ENCODE measurements around the gene HDAC4.
"Not testable (repeated sequence)": the region's sequence is repeated elsewhere in the genome, so short reads cannot be mapped to it uniquely, and the experiment has no call there.

HDAC4 gene

DNA sequence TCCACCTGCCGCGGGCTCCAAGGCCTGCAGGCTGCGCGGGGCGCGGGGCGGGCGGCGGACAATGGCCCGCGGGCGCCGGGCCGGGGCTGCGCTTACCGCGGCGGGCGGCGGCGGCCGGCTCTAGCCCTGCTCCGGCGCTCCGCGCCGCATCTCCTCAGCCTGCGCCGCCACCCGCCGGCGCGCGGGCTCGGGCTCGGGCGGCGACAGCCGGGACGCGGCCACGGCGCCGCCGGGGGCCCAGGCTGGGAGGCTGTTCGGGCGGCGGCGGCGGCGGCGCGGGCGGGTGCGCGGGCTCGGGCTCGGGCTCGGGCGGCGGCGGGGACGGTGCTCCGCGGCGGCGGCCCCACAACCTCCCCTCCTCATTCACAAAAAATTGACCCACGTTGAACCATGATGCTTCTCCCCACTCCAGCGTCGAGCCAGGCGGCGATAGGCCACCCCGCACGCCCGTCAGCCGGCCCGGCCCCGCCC lies at the start of gene HDAC4:
Gene HDAC4, minus strand, starts transcription at position 425 of the 471 bp plus-strand sequence. CDS start 48,321 bp downstream, outside the sequence.
- no peak for DNase-seq (ENCODE audit: low read depth)

DNA sequence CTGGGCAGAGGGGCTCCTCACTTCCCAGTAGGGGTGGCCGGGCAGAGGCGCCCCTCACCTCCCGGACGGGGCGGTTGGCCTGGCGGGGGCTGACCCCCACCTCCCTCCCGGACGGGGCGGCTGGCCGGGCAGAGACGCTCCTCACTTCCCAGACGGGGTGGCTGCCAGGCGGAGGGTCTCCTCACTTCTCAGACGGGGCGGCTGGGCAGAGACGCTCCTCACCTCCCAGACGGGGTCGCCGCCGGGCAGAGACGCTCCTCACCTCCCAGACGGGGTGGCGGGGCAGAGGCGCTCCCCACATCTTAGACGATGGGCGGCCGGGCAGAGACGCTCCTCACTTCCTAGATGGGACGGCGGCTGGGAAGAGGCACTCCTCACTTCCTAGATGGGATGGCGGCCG lies 48.6 kb upstream of the HDAC4 start:
- DNase-seq (ENCODE audit: low read depth), result not testable (repeated sequence)

DNA sequence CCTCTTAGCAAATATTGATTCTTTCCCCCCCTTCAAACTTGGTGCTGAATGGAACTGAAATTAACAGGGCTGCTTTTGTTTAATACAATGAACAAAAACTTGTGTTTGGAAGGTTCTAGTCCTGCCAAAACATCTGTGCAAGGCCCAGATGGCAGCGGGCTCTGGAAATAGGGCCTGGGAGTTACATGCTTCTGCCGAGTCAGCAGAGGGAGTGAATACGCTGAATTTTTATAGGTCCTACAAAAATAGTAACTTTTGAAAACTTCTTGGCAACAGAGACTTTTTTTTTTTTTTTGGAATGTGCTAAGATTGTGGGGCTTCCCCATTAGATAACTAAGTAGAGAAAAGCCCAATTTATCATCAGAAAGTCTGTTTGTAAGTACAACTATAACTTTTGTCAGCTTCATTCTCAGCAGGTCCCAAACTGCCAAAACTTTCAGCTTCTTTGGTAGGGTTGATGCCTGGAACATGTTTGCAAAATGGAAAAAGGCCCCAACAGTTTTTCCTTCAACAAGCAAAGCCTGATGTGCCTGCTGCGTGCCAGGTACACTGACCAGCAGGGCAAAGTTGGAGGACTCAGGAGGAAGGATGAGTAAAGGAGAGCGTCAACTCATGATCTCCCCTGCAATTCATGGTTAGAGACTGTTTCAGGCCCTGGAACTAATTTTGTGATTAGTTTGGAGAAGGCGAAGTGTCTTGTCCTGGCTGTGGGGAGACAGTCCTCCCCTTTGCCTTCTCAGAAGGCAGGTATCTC lies 45.1 kb upstream of the HDAC4 start:
- no peak for DNase-seq (ENCODE audit: low read depth)

DNA sequence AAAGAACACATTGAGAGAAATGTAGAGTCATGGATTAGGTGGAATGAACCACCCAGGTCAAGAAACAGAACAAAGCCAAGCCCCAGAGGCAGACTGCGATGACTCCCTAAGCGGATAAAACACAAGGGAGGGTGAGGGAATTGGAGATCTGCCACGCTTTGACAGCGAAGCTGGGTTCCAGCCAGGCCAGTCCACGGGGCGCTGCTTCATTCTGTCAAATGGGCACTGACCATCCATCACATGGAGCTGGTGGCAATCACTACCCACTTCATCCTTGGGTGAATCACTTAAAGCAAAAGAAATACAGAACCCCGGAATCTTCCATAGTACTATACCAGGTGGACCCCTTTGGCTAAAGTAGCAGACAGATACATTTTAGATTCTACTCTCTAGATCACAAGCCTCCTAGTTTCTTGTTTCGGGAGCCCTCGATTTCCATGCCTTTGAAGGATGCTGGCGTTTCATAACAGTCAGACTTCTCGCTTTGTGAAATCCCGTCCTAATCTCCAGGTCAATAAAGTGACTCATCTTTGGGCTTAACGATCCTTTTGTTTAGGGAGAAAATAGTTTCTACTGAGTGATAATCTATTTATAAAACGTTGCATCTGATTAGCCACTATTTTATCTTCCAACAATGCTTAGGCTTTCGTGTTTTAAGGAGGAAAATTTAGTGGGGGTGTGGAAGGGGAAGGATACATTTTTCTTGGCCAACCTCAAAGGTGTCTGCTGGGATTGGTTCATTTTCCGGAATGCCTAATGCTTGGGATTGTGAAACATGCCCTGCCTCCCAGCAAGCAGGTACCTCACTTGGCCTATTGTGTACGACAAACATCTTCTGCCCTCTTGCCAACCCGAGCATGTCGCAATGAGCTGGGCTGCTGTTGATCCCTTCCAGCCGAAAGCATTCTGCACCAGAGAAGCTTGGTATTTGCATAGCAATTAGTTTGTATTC lies 44.1 kb upstream of the HDAC4 start:
- DNase-seq (ENCODE audit: low read depth), result no peak

DNA sequence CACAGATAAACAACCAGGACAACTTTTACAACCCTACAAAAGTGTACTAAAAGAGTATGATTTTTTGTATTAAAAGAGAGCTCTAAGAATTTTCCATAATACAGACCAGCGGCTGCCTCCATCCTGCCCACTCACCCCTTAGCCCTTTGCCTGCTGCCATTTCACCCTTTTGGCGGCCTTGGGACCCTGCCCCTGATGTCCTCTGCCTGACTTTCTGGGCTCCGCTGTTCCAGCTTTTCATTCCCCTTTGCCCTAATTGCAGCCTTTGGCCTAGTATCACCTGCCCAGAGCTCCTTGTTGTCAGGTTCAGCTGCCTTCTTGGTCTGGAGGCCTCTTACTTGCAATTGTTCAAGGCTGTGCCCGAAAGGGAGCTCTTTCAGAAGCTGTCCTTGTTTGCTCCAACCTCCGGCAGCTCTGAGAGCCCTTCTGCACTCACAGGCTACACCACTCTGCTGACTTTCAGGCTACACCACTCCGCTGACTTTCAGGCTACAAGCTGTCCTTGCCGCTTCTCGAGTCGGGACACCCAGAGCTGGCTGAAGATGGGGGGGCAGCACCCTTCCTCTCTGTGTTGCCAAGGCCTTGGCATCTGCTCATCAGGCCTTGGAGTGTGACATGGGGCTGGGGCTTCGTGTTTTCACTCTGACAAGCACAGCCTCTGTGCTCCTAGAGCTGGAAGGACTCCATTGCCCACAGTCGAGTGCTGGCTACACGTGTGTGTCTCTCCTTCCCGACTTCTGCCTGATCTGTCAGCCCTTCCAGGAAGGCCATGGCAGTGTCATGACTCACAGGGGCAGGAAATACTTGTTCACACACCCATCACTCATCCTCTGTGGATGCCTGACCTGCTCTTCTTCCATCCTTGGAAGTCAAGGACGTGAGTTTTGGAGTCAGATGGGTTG lies 43.1 kb upstream of the HDAC4 start:
- DNase-seq (ENCODE audit: low read depth), result no peak

DNA sequence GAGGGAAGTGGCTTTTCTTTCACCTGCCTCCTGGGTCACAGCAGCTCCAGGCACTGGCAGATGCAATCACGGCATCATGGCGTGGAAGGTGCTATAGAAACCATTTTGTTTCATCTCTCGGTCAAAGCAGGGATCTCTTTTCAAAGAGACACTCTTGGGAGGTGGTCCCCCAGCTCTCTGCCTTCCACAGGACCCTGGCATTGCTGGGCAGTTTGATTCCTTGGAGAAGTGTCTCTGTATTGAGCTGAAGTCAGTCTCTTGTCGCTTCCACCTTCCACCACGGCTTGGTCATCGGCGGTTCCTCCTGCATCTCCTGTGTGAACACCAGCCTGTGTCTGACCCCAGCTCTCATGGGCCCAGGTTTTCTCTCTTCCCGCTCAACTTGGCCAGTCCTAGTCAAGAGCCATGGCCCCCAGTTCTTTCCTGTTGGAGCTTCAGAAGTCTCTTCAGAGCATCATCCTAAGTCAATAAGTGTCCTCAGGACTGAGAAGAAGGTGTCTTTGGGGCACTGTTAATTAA lies 42.3 kb upstream of the HDAC4 start:
- DNase-seq (ENCODE audit: low read depth), result no peak

DNA sequence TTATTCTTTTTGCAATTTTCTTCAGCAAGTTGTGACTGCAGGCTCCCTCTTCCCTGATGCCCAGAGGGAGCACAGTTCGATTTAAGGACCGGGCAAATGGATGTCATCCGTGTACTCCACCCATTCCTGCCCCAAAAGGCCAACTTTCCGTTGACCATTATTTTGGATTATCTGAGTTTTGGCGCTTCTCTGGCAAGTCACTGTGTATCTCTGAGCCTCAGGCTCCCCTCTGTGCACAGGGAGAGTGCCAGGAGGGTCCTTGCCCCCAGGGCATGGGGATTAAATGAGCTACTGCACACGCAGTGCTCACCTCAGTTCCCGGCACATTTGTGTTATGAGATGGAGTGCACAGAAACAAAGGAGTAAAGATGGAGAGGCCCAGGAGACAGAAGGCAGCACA lies 41.4 kb upstream of the HDAC4 start:
- DNase-seq (ENCODE audit: low read depth), result no peak

DNA sequence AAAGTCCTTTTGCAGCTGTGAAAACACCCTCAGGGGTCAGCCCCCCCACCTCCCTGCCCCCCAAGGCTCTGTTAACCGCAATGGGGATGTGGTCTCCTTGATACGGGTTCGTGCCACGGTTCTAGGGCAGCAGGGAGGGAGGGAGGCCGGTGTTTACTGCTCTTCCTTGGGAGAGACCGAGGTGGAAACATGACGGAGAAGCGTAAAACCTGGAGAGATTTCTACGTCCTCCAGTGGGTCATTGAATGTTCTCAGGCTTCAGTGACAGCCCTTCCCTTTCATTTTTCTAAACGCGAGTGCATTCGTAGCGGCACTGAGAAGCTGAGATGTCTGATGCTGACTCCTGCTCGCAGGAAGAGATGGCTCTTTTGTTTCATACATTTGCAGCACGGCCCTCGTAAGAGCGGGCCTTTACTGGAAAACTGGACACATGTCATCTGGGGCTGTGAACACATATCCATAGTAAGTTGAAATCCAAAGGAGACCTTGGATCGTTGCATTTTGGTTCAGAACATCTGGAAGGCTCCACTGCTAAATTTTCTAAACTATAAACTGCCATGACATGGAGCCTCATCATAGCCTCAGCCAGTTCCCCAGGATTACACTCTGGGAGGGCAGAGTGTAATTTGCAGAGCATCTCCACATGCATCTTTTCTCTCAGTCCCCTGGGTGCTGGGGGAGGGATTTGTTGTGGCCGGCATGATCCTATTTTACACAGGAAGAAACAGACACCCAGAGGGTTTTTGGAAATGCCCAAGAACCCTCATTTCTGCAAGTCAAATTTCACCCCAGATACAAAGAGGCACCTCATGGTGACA lies 40.6 kb upstream of the HDAC4 start:
- no peak for DNase-seq (ENCODE audit: low read depth)

DNA sequence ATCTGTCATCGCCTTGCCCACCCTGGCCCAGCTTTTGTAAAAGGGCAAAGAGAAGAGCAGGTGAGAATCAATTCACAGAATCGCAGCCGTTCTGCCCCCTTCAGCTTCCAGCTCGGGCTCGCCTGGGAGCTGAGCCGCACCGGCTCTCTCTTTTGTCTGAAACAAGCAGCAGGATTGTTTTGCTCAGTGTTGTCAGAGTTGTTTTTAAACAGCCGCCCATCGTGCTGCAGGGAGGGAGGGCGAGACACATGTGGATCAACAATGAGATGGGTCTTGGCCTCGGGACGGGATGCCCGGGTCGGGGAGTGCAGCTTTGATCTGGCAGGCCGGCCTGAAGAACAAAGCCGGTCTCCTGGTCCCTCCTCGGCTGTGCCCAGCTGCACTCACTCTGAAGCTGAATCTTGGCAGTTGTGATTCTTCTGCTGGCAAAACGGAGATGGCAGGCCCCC lies 39.7 kb upstream of the HDAC4 start:
- DNase-seq (ENCODE audit: low read depth), result no peak

DNA sequence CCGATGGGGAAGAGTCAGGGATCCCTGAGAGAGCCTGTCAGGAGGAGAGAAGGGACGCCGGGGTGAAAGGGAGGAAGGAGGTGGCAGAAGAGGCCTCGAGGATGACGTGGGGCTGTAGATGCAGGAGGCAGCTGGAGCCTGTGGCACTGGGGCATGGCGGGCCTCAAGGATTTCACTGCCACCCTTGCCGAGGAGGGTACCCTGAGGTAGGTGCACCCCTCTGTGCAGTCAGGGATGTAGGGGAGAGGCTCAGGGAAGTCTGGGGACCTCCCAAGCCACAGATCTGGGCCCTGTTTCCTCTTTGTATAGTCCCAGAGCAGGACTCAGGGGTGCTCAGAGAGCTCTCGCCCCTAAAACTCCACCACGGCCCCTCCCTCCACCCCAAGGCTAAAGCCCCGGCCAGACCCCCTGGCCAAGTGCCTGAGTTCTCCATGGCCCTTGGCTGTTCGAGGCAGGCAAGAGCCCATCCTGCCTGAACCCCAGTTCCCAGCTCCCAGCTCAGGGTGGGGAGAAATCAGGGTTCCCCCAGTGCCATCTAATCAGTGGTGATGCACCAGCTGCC lies 39.0 kb upstream of the HDAC4 start:
- DNase-seq (ENCODE audit: low read depth), result no peak

DNA sequence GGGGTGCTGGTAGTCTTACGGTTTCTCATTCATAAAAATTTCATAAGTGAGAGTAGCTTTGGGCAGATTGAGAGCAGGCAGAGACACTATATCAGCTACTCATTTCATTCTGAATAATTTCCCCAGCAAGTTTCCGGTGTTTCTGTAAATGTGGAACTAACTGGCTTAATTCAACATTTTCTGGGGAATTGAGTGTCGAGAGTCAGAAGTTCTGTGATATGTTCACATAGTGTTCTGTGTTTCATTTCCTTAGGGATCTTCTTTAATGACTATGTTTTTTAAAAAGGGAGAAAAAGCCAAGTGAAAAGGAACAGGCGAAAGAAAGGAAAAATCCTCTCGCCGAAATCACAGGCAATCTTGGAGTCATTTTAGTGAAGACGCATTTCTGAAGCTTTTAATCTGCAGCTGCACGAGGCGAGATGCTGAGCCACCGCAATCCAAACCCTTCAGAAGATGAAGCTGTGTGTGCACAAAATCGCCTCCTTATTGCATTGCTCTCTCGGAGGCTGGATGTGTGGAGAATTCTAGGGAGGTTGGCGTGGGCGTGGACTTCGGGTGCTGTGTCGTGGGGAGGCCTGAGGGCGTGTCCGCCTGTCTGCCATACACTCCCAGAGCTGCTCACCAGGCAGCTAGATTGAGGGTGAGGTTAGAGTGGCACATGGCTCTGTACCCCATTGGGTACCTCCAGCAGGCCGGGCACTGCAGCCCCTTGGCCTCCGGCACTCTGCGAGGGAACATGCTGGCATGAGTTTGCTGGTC lies 38.4 kb upstream of the HDAC4 start:
- no peak for DNase-seq (ENCODE audit: low read depth)

DNA sequence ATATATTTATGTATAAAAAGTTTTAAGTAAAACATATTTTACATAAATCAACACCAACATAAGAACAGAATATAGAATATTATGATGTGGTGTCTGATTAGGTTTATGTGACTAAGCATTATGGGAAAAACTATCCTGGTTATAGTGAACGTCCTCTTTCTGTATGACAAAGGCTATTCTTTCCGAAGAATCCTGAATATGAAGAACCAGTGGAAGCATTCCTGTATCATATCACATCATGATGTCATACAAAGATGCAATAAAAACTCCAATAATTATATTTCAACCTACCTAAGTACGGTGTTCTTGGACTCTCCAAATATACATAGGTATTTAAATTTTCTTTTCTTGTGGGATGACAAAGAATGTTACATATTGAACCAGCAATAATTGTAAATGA lies 37.5 kb upstream of the HDAC4 start:
- DNase-seq (ENCODE audit: low read depth), result no peak

DNA sequence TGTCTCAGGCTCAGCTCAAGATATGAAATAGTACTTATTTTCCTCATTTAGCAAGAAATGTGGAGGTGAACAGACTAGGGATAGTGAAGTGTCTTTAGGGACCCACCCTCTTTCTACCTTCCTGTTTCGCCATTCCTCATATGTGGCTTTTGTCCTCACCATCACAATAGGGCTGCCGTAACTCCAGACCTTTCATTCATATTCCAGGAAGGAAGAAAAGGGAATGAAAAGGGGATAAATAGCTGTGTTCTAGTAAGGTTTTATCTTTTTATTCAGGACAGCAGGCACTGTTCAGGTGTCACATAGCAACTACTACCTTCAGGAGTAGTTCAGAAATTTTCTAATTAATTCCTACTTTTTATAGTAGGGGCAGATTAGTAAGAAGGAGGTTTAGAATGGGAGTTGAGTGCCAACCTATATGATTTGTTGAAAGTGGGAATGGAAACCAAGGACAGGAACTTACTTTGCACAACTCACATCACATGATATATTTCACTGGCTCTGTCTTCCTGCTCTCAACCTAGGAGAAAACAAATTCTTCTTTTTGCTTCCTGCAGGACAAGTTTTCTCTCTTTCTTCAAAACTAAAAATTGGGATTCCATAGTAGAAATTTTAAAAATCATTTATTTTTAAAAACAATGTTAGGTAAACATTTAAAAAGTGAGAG lies 36.0 kb upstream of the HDAC4 start:
- DNase-seq (ENCODE audit: low read depth), result no peak

DNA sequence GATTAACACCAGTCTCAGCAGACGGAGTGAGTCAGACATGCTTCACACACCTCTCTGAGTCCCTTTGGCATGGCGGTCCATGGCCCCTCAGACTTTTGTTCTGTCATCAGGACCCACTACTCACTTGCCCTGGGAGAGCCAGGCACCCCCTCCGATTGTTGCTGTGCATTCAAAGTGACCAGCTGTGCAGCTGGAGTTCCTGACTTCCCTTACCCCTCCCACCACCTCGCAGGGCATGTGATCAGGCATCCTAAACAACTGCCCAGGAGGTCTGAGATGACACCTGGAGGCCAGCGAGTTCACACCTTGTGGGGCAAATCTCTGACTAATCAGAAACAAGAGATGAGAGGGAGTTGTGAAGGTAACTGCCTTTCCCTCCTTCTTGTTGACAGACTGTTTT lies 35.3 kb upstream of the HDAC4 start:
- no peak for DNase-seq (ENCODE audit: low read depth)

DNA sequence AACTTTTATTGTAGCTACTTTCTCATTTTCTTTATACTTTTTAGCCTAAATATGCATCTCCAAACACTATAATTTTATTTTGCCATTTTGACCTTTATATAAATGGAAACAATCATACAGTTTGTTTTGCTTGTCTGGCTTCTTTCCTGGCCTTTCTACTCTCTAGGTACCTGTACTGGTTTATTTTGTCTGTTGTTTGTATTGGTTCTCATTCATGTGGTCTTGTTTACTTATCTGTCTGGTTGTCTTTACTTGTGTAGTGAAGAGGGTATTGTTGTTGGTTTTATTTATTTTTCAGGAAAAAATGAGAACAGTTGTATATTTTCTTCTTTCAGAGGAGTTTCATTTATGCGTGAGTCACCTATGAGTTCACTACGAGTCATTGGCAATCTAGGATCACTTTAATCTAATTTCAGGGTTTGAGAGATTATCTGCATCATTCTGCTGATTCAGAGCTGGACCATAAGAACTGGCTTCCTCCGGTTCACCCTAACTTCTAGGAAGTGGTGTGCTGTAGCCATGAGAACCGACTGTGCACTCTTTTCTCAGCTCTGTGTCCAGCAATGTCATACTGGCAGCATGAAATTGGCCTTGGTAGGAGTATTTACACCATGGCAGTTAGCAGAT lies 33.1 kb upstream of the HDAC4 start:
- no peak for DNase-seq (ENCODE audit: low read depth)

DNA sequence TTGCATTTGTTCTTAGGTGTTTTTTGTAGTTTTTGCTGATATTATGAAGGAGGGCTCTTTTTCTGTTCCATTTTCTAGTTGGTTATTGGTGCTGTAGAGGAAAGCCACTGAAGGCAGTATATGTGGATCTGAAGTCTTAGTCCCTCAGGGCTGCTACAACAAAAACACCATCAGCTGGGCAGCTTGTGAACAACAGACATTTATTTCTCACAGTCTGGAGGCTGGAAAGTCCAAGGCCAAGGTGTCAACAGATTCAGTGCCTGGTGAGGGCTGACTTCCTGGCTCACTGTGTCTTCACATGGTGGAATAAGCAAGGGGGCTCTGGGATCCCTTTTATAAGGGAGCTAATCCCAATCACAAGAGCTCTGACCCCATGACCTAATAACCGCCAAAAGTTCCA lies 31.4 kb upstream of the HDAC4 start:
- DNase-seq (ENCODE audit: low read depth), result no peak

DNA sequence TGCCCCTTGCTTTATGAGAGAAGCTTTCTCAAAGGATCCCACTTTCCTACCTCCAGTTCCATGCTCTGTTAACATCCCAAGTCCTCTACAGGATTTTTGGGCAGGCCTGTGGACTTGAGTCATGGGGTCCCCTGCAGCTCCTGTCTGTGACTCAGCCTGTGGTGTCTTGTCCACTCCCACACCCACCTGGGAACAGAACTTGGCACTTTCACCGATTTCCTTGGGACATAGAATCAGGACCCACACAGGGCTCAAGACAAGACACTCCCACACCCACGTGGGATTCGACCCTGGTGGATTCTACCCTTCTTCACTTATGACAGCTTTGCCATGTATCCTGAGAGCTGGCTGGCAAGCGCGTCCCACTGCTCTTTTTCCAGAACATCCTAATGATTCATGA lies 30.7 kb upstream of the HDAC4 start:
- no peak for DNase-seq (ENCODE audit: low read depth)

DNA sequence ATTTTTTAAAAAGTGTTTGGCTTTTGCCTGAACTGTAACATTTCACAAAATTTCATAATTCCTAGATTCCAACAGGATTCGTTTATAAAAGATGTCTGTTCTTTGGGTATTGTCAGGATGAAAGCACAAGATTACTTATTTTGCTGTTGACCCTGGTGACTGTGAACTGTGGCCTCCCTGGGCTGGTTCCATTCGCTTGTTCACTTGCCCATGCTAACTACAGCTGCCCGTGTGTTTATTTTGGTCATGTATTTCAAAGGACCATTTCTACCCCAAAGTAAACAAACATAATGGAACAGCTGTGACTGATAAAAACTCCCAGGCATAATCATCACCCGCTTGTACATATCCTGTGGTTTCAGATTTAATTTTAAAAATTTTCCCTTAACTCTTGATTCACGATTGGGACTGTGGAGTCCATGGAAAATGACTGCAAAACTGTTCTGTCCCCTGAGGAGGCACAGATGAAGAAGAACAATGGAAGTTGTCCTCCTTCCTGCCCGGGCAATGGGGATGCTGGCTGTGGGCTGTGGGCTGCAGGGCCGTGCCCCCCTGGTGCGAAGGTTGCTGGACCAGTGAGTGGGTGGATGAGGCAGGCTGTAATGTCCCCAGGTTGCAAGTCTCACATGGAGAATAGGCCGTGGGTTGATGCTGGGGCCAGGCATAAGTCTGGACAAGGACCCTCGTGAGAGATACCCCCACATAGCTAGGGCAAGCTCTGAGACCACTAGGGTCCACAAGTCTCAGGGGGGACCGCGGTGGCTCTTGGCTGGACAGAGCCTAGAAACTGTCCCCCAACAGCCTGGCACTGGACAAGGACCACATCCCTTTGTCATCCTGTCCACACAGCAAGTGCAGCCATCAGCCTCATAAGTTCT lies 28.9 kb upstream of the HDAC4 start:
- DNase-seq (ENCODE audit: low read depth), result no peak
